A172 (cell line): ENCODE data around the gene TP53TG3C. TPM values are rescaled to one million over a fixed set of nuclear protein-coding genes. Genes with fewer than 3 reads are reported as not detected.
"Not testable (repeated sequence)": the region's sequence is repeated elsewhere in the genome, so short reads cannot be mapped to it uniquely, and the experiment has no call there.

ENCODE experiments used
- DNase-seq: peaks from one replicate; pipeline ENCODE4 v3.0.0-alpha.2; 2015; ENCODE audit warnings: low spot score
- total RNA-seq: library from RNA; depleted of rRNA; stranded (reverse); fragments of >200 nt; shearing (Covaris generic); gene quantifications from 2 replicates; pipeline ENCODE4 v1.2.3, GENCODE V29; 2014; rRNA removed

TP53TG3C gene, protein sequence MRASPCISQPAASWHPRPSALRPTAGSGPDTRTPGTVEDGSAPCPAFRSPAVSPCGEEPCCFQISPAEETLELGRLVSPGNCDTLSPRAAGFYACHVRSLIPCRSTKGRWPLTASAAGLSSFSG
- not detected in 2 replicates for total RNA-seq

DNA sequence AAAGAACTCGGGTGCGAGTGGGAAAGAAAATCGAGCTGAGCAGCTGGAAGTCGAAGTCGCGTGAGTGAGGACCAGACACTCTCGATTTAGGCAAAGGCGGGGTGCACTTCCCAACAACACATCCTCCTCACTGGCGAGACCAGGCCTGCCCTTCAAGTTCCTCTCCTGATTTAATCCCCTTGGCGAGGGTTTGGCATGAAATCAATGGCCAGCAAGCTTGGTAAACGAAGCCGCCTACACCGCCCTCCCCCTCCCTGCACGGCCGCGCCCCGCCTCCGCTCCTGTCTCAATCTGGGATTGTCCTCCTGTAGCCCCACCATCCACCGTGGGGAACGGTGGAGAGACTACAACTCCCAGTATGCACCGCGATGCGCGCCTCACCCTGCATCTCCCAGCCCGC is at the start of gene TP53TG3C:
TP53TG3C (plus strand) TSS at position 301 of the 400 bp plus-strand sequence; CDS start at position 369, 68 bp downstream.
- not testable (repeated sequence) for DNase-seq

Other genes starting within 250 kb of the TP53TG3C start
- gene TP53TG3E, start 110.1 kb downstream of the TP53TG3C start, total RNA-seq, result not detected in 2 replicates
- gene TP53TG3B, start 166.6 kb downstream of the TP53TG3C start, total RNA-seq, result not detected in 2 replicates